ENCODE data around the gene VSTM2B.
"Not testable (repeated sequence)": the region's sequence is repeated elsewhere in the genome, so short reads cannot be mapped to it uniquely, and the experiment has no call there.

The VSTM2B gene

DNA sequence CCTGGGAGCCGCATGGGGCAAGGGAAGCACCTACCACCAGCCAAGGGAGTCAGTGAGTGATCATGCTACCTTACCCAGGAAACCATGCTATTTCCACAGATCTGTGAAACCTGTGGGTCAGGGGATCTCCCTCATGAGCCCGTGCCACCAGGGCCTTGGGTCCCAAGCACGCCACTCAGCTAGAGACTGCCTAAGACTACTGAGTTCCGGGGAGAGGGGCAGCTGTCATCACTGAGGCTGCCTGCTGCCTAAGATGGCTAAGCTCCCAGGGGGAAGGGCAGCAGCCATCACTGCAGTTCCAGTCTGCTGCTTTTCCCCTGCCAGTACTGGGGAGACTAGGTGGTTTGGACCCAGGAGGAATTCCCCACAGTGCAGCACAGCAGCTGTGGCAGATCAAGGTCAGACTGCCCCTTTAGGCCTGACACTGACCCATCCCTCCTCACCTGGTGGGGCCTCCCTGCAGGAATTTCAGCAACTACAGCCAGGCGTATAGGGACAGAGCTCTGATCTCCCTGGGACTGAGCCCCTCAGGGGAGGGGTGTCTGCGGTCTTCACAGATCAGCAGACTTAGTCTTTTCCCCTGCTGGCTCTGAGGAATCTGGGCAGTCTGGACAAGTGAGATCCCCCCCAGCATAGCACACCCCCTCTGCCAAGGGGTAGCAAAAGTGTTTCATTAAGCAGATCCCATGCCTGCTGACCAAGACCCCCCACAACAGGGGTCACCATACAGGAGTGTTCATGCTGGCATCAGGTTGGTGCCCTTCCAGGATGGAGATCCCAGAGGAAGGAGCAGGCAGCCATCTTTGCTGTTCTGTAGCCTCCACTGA, 26.9 kb downstream of the VSTM2B start:
- no peaks in the 10 kb centered on the region for H3K4me1 ChIP-seq (ENCODE audit: control insufficient read depth, insufficient read depth, low read length)
- H3K36me3 ChIP-seq (ENCODE audit: control insufficient read depth, insufficient read depth, low read length): no peaks in the 10 kb centered on the region
- H3K9me3 ChIP-seq (ENCODE audit: control insufficient read depth, low read length): no peaks in the 10 kb centered on the region
- H3K4me3 ChIP-seq (ENCODE audit: insufficient read depth, low read depth, low read length): no peak overlapping the region
- no peaks in the 10 kb centered on the region for H3K27me3 ChIP-seq (ENCODE audit: control insufficient read depth, insufficient read depth, low read length, poor library complexity, severe bottlenecking)
- WGBS, 2 experiments: 86 to 87% methylated on average over 6 of the region's 6 CpGs
- H3K27ac ChIP-seq (ENCODE audit: insufficient read depth, low read depth, low read length, poor library complexity, severe bottlenecking): no peak overlapping the region

- no peak overlapping the region for H3K4me3 ChIP-seq (ENCODE audit: insufficient read depth, low read depth, low read length)
Observed at GRCh38 chr19:29554149-29554548, 28.4 kb downstream of the VSTM2B start.

GRCh38 chr19:29559110-29559509, 33.3 kb downstream of the VSTM2B start:
- WGBS, 2 experiments: 91 to 92% methylated on average over 2 of the region's 2 CpGs
- H3K27ac ChIP-seq (ENCODE audit: insufficient read depth, low read depth, low read length, poor library complexity, severe bottlenecking); H3K4me3 ChIP-seq (ENCODE audit: insufficient read depth, low read depth, low read length); H3K9me3 ChIP-seq (ENCODE audit: control insufficient read depth, low read length); H3K36me3 ChIP-seq (ENCODE audit: control insufficient read depth, insufficient read depth, low read length); H3K27me3 ChIP-seq (ENCODE audit: control insufficient read depth, insufficient read depth, low read length, poor library complexity, severe bottlenecking); H3K4me1 ChIP-seq (ENCODE audit: control insufficient read depth, insufficient read depth, low read length): not testable (repeated sequence)

More at GRCh38 chr19:29554149-29554548, 28.4 kb downstream of the VSTM2B start:
- Histone ChIP-seq H3K27me3 (ENCODE audit: control insufficient read depth, insufficient read depth, low read length, poor library complexity, severe bottlenecking) (no peaks in the 10 kb centered on the region), H3K9me3 (ENCODE audit: control insufficient read depth, low read length) (no peaks in the 10 kb centered on the region), H3K27ac (ENCODE audit: insufficient read depth, low read depth, low read length, poor library complexity, severe bottlenecking) (no peak overlapping the region), H3K4me1 (ENCODE audit: control insufficient read depth, insufficient read depth, low read length) (no peaks in the 10 kb centered on the region), H3K36me3 (ENCODE audit: control insufficient read depth, insufficient read depth, low read length) (no peaks in the 10 kb centered on the region)
- WGBS, 2 experiments: 95 to 100% methylated on average over 1 of the region's 1 CpG

DNA sequence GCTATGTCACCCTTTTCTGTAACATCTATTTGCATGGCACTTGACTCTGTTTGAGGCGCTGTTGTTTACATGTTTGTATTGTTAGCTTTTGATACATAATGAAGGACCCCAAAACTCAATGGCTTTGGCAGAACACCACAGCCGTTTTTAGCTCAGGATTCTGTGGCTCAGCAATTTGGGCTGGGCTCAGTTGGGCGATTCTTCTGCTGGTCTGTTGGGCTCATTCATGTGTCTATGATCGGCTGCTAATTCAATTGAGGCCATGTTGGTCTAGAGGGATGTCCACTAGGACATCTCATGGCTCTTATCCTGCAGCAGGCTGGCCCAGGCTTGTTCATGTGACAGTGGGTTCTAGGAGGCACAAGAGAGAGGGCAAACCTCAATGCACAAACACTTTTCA, 33.9 kb downstream of the VSTM2B start:
- Histone ChIP-seq H3K27me3 (ENCODE audit: control insufficient read depth, insufficient read depth, low read length, poor library complexity, severe bottlenecking) (no peaks in the 10 kb centered on the region), H3K4me1 (ENCODE audit: control insufficient read depth, insufficient read depth, low read length) (no peaks in the 10 kb centered on the region), H3K27ac (ENCODE audit: insufficient read depth, low read depth, low read length, poor library complexity, severe bottlenecking) (no peak overlapping the region), H3K9me3 (ENCODE audit: control insufficient read depth, low read length) (no peaks in the 10 kb centered on the region), H3K4me3 (ENCODE audit: insufficient read depth, low read depth, low read length) (no peak overlapping the region), H3K36me3 (ENCODE audit: control insufficient read depth, insufficient read depth, low read length) (no peaks in the 10 kb centered on the region)
- WGBS, 2 experiments: 88% methylated on average over 4 of the region's 4 CpGs

DNA sequence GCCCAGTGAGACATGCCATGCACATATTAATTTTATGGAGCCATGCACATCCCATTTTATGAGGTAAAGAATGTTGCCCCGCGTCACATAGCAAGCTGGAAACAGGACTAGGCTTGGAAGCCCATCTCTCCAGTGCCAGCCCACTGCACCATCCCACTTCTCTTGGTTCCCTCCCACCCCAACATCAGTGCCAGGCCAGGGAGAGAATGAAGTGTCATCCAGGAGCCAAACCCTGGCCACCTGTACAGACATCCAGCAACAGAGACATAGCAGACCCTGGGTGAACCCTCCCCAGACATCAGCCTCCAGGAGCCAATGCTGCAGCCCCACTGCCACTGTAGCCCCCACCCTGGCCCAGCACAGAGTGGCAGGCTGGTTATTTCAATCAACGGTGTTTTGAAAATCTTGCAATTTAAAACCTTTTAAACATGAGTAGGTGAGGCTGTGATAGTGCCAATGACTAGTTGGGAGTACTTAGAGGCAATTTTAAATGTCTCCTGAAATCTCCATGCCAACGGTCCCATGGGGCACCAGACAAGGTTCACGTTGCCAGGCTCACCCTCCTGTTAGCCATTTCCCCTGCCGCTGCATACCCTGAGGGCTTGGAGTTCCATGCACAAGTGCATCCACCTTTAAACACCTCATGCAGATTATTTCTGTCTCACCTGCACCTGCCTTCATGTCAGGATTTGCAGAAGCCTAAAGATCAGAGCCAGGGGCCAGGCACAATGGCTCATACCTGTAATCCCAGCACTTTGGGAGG, 34.7 kb downstream of the VSTM2B start:
- H3K4me3 ChIP-seq (ENCODE audit: insufficient read depth, low read depth, low read length): no peak overlapping the region
- H3K36me3 ChIP-seq (ENCODE audit: control insufficient read depth, insufficient read depth, low read length): no peaks in the 10 kb centered on the region
- H3K27me3 ChIP-seq (ENCODE audit: control insufficient read depth, insufficient read depth, low read length, poor library complexity, severe bottlenecking): no peaks in the 10 kb centered on the region
- 94 to 96% methylated on average over 6 of the region's 6 CpGs for WGBS, 2 experiments
- H3K9me3 ChIP-seq (ENCODE audit: control insufficient read depth, low read length): no peaks in the 10 kb centered on the region
- H3K4me1 ChIP-seq (ENCODE audit: control insufficient read depth, insufficient read depth, low read length): no peaks in the 10 kb centered on the region
- no peak overlapping the region for H3K27ac ChIP-seq (ENCODE audit: insufficient read depth, low read depth, low read length, poor library complexity, severe bottlenecking)

- H3K4me3 ChIP-seq (ENCODE audit: insufficient read depth, low read depth, low read length): no peak overlapping the region
- H3K9me3 ChIP-seq (ENCODE audit: control insufficient read depth, low read length): no peaks in the 10 kb centered on the region
- H3K36me3 ChIP-seq (ENCODE audit: control insufficient read depth, insufficient read depth, low read length): no peaks in the 10 kb centered on the region
- WGBS, 2 experiments: 84 to 87% methylated on average over 9 of the region's 9 CpGs
- no peak overlapping the region for H3K27ac ChIP-seq (ENCODE audit: insufficient read depth, low read depth, low read length, poor library complexity, severe bottlenecking)
- no peaks in the 10 kb centered on the region for H3K27me3 ChIP-seq (ENCODE audit: control insufficient read depth, insufficient read depth, low read length, poor library complexity, severe bottlenecking)
- no peaks in the 10 kb centered on the region for H3K4me1 ChIP-seq (ENCODE audit: control insufficient read depth, insufficient read depth, low read length)
Observed at GRCh38 chr19:29561601-29562000, 35.8 kb downstream of the VSTM2B start.

GRCh38 chr19:29562299-29563297, 36.8 kb downstream of the VSTM2B start:
- no peaks in the 10 kb centered on the region for H3K27me3 ChIP-seq (ENCODE audit: control insufficient read depth, insufficient read depth, low read length, poor library complexity, severe bottlenecking)
- 78 to 83% methylated on average over 16 of the region's 16 CpGs for WGBS, 2 experiments
- no peaks in the 10 kb centered on the region for H3K36me3 ChIP-seq (ENCODE audit: control insufficient read depth, insufficient read depth, low read length)
- H3K4me1 ChIP-seq (ENCODE audit: control insufficient read depth, insufficient read depth, low read length): no peaks in the 10 kb centered on the region
- no peak overlapping the region for H3K4me3 ChIP-seq (ENCODE audit: insufficient read depth, low read depth, low read length)
- H3K9me3 ChIP-seq (ENCODE audit: control insufficient read depth, low read length): no peaks in the 10 kb centered on the region
- H3K27ac ChIP-seq (ENCODE audit: insufficient read depth, low read depth, low read length, poor library complexity, severe bottlenecking): no peak overlapping the region

GRCh38 chr19:29563486-29564101, 37.8 kb downstream of the VSTM2B start:
- Histone ChIP-seq H3K4me3 (ENCODE audit: insufficient read depth, low read depth, low read length) (no peak overlapping the region), H3K27ac (ENCODE audit: insufficient read depth, low read depth, low read length, poor library complexity, severe bottlenecking) (no peak overlapping the region), H3K27me3 (ENCODE audit: control insufficient read depth, insufficient read depth, low read length, poor library complexity, severe bottlenecking) (no peaks in the 10 kb centered on the region), H3K4me1 (ENCODE audit: control insufficient read depth, insufficient read depth, low read length) (no peaks in the 10 kb centered on the region), H3K9me3 (ENCODE audit: control insufficient read depth, low read length) (no peaks in the 10 kb centered on the region), H3K36me3 (ENCODE audit: control insufficient read depth, insufficient read depth, low read length) (no peaks in the 10 kb centered on the region)
- 91 to 95% methylated on average over 11 of the region's 11 CpGs for WGBS, 2 experiments

DNA sequence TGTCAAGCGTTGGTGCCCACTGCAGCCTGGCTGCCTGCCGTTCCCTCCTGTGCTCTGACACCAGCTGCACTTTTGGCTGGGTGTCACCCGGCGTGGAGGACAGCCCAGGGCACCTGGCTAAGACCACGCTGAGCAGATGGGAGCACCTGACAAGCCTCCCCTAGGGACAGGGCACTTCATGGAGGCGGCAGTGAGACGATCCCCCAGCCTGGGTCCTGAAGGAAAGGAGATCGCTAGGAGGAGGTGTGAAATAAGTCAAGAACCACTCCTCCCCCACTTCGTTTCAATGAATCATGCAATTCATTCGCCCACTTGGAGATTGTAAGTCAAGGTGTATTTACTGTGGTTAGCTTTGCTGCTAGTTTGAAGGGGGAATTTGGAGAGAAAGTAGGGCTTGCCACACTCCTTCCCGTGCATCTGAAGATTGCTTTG, 38.8 kb downstream of the VSTM2B start:
- no peak overlapping the region for H3K27ac ChIP-seq (ENCODE audit: insufficient read depth, low read depth, low read length, poor library complexity, severe bottlenecking)
- H3K4me1 ChIP-seq (ENCODE audit: control insufficient read depth, insufficient read depth, low read length): no peaks in the 10 kb centered on the region
- H3K4me3 ChIP-seq (ENCODE audit: insufficient read depth, low read depth, low read length): no peak overlapping the region
- no peaks in the 10 kb centered on the region for H3K9me3 ChIP-seq (ENCODE audit: control insufficient read depth, low read length)
- H3K27me3 ChIP-seq (ENCODE audit: control insufficient read depth, insufficient read depth, low read length, poor library complexity, severe bottlenecking): no peaks in the 10 kb centered on the region
- no peaks in the 10 kb centered on the region for H3K36me3 ChIP-seq (ENCODE audit: control insufficient read depth, insufficient read depth, low read length)
- WGBS, 2 experiments: 70 to 76% methylated on average over 11 of the region's 11 CpGs
